Measurements from ENCODE around the gene OTUB2.

GRCh38 chr14:94052199-94052598, 26.1 kb downstream of the OTUB2 start:
- no peak for TF ChIP-seq CTCF (conservative IDR thresholded peaks at IDR 0.05)
- TF ChIP-seq EZH2 (IDR thresholded peaks at IDR 0.05; ENCODE audit: low read depth) = no peak
